Measurements from ENCODE around the gene CDC42EP1.

Gene CDC42EP1

GRCh38 chr22:37616201-37617083 lies 56.2 kb downstream of the CDC42EP1 start:
- DNase-seq = no peak

GRCh38 chr22:37617431-37617830 lies 57.2 kb downstream of the CDC42EP1 start:
- no peak for DNase-seq

GRCh38 chr22:37618072-37618656 lies 57.9 kb downstream of the CDC42EP1 start:
- DNase-seq = no peak

GRCh38 chr22:37618674-37619073 lies 58.4 kb downstream of the CDC42EP1 start:
- DNase-seq = no peak
